K562 (cell line): ENCODE measurements around the gene MRPL2. TPM values are rescaled to one million over a fixed set of nuclear protein-coding genes. Genes with fewer than 3 reads are reported as not detected.

Source experiments
- ATF7 ChIP-seq: fragments of 450-650 bp; IDR thresholded peaks from 2 replicates; pipeline ENCODE4 v1.7.1; 2014; ENCODE audit warnings: mild to moderate bottlenecking, moderate library complexity
- GTF3C2 ChIP-seq: IDR thresholded peaks from 3 replicates; pipeline ENCODE4 v1.6.1; 2011; ENCODE audit warnings: borderline replicate concordance, mild to moderate bottlenecking, moderate library complexity; ENCODE audit not compliant: insufficient read length; ENCODE audit errors: extremely low read depth
- HDAC2 ChIP-seq: fragments of 450-650 bp; IDR thresholded peaks from 2 replicates; pipeline ENCODE4 v1.6.1; 2016; ENCODE audit warnings: mild to moderate bottlenecking
- PRMT5 ChIP-seq: sonication (generic); formaldehyde crosslinking; IDR thresholded peaks from 2 replicates; pipeline ENCODE4 v1.5.0; 2020; ENCODE audit warnings: missing genetic modification reagents
- TAF1 ChIP-seq: IDR thresholded peaks from 2 replicates; pipeline ENCODE4 v1.6.1; 2011; ENCODE audit warnings: mild to moderate bottlenecking, low read length, moderate library complexity; ENCODE audit not compliant: insufficient read depth, control insufficient read depth, severe bottlenecking; ENCODE audit errors: extremely low read depth
- TSC22D4 ChIP-seq: fragments of 450-650 bp; IDR thresholded peaks from 2 replicates; pipeline ENCODE4 v1.6.1; 2016; ENCODE audit warnings: missing genetic modification characterization, missing biosample characterization, control low read depth
- ZEB2 ChIP-seq: fragments of 450-650 bp; IDR thresholded peaks from 2 replicates; pipeline ENCODE4 v1.6.1; 2016
- ZFX ChIP-seq: sonication (generic); formaldehyde crosslinking; IDR thresholded peaks from 2 replicates; pipeline ENCODE4 v1.8.0; 2022; ENCODE audit warnings: mild to moderate bottlenecking, missing genetic modification reagents, moderate library complexity
- ZNF384 ChIP-seq: IDR thresholded peaks from 2 replicates; pipeline ENCODE4 v1.6.1; 2012; ENCODE audit warnings: low read depth, low read length, improper control_type of control experiment
- ZNF511 ChIP-seq: sonication (generic); formaldehyde crosslinking; IDR thresholded peaks from 2 replicates; pipeline ENCODE4 v1.8.0; 2022; ENCODE audit warnings: mild to moderate bottlenecking, missing genetic modification reagents
- ZNF76 ChIP-seq: fragments of 250-450 bp; sonication (Bioruptor Pico); IDR thresholded peaks from 2 replicates; pipeline ENCODE4 v1.4.0; 2020; ENCODE audit warnings: mild to moderate bottlenecking, moderate library complexity, borderline replicate concordance
- polyA plus RNA-seq, 8 experiments: library from polyadenylated mRNA; depleted of rRNA in 4 of 8; stranded (reverse) in 5 of 8; unstranded in 3 of 8; fragments of >200 nt; fragmentation: Nextera tagmentation in 2 of 8; fragmentation: Illumina TruSeq in 1 of 8; extraction: Ambion mirVana in 2 of 8; extraction: Trizol in 1 of 8; gene quantifications; 2 replicates each; pipeline versions ENCODE4 v1.2.1 to v1.2.3, GENCODE V29; 2011 to 2014; ENCODE audit warnings: inconsistent platforms in 1 of 8, missing spikeins in 1 of 8
- total RNA-seq, 7 experiments: library from RNA; depleted of rRNA in 6 of 7; stranded (reverse); fragments of >200 nt in 6 of 7; fragmentation: Illumina TruSeq in 2 of 7; extraction: Trizol in 2 of 7; gene quantifications; 2 replicates each; pipeline versions ENCODE4 v1.2.1 to v1.2.3, GENCODE V29; 2011 to 2021; ENCODE audit warnings: low replicate concordance in 1 of 7
- TF ChIP-seq, protein P1 (sequence below): fragments of 450-650 bp; IDR thresholded peaks from 2 replicates; pipeline ENCODE4 v1.6.1; 2016; ENCODE audit warnings: low read depth
- TF ChIP-seq, protein P2 (sequence below): fragments of 250-450 bp; sonication (Bioruptor Pico); IDR thresholded peaks from 2 replicates; pipeline ENCODE4 v1.8.0; 2021; ENCODE audit warnings: moderate library complexity, mild to moderate bottlenecking, inconsistent platforms

Gene MRPL2
- total and polyA plus RNA-seq, 9 of the 15 experiments (the other 6 are each of a cell fraction or from before 2014, with no cell fraction given), result 63.1 to 262 (median 121) TPM

- TF ChIP-seq GTF3C2 (no peak), TSC22D4 (tag) (no peak), ZNF384 (no peak; the same call in 1 of the 2 replicates), ZNF76 (no peak), ZFX (CRISPR knock-in tag) (peak; percentile 92), ZEB2 (0 out of 2 replicates have a peak, but pooled peaks have one; percentile 54), PRMT5 (CRISPR knock-in tag) (no peak), ZNF511 (CRISPR knock-in tag) (peak; percentile 81), HDAC2 (peak; percentile 61; the same call in 1 of the 2 replicates), TAF1 (peak; percentile 91), ATF7 (peak; percentile 87)
- TF ChIP-seq, protein P1, sequence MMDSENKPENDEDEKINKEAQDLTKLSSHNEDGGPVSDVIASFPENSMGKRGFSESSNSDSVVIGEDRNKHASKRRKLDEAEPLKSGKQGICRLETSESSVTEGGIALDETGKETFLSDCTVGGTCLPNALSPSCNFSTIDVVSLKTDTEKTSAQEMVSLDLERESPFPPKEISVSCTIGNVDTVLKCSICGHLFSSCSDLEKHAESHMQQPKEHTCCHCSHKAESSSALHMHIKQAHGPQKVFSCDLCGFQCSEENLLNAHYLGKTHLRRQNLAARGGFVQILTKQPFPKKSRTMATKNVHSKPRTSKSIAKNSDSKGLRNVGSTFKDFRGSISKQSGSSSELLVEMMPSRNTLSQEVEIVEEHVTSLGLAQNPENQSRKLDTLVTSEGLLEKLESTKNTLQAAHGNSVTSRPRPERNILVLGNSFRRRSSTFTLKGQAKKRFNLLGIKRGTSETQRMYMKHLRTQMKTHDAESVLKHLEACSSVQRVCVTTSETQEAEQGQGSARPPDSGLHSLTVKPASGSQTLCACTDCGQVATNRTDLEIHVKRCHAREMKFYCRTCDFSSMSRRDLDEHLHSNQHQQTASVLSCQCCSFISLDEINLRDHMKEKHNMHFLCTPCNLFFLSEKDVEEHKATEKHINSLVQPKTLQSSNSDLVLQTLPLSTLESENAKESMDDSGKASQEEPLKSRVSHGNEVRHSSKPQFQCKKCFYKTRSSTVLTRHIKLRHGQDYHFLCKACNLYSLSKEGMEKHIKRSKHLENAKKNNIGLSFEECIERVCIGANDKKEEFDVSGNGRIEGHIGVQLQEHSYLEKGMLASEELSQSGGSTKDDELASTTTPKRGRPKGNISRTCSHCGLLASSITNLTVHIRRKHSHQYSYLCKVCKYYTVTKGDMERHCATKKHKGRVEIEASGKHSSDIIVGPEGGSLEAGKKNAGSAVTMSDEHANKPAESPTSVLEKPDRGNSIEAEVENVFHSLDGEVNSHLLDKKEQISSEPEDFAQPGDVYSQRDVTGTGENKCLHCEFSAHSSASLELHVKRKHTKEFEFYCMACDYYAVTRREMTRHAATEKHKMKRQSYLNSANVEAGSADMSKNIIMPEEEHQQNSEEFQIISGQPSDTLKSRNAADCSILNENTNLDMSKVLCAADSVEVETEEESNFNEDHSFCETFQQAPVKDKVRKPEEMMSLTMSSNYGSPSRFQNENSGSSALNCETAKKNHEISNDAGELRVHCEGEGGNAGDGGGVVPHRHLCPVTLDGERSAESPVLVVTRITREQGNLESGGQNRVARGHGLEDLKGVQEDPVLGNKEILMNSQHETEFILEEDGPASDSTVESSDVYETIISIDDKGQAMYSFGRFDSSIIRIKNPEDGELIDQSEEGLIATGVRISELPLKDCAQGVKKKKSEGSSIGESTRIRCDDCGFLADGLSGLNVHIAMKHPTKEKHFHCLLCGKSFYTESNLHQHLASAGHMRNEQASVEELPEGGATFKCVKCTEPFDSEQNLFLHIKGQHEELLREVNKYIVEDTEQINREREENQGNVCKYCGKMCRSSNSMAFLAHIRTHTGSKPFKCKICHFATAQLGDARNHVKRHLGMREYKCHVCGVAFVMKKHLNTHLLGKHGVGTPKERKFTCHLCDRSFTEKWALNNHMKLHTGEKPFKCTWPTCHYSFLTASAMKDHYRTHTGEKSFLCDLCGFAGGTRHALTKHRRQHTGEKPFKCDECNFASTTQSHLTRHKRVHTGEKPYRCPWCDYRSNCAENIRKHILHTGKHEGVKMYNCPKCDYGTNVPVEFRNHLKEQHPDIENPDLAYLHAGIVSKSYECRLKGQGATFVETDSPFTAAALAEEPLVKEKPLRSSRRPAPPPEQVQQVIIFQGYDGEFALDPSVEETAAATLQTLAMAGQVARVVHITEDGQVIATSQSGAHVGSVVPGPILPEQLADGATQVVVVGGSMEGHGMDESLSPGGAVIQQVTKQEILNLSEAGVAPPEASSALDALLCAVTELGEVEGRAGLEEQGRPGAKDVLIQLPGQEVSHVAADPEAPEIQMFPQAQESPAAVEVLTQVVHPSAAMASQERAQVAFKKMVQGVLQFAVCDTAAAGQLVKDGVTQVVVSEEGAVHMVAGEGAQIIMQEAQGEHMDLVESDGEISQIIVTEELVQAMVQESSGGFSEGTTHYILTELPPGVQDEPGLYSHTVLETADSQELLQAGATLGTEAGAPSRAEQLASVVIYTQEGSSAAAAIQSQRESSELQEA, result no peak
- TF ChIP-seq, protein P2, sequence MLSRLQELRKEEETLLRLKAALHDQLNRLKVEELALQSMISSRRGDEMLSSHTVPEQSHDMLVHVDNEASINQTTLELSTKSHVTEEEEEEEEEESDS, result no peak
These were observed at the start of gene MRPL2, which contains the start of gene KLC4 (continued) for GRCh38 chr6:43059168-43060033.
